Right lobe of liver (tissue), 4 donors: ENCODE data around the gene DNAL4.

Experiments
- CTCF ChIP-seq, 4 donors: fragments of 200-600 bp in 3 of 4; fragments of 450-650 bp in 1 of 4; IDR thresholded peaks; one replicate each; pipeline versions ENCODE4 v1.5.1 to v1.8.0; 2016 to 2022; ENCODE audit warnings: antibody characterized with exemption in 4 of 4, mild to moderate bottlenecking in 2 of 4
- POLR2A ChIP-seq: fragments of 450-650 bp; IDR thresholded peaks from one replicate; pipeline ENCODE4 v1.6.1; 2017; ENCODE audit warnings: antibody characterized with exemption, mild to moderate bottlenecking
- donor health status: DM: no; HTN: no; CAD: no.
- donor health status: DM: no; HTN: no; CAD: no.
- donor health status: DM: no; HTN: yes; CAD: no.

DNA sequence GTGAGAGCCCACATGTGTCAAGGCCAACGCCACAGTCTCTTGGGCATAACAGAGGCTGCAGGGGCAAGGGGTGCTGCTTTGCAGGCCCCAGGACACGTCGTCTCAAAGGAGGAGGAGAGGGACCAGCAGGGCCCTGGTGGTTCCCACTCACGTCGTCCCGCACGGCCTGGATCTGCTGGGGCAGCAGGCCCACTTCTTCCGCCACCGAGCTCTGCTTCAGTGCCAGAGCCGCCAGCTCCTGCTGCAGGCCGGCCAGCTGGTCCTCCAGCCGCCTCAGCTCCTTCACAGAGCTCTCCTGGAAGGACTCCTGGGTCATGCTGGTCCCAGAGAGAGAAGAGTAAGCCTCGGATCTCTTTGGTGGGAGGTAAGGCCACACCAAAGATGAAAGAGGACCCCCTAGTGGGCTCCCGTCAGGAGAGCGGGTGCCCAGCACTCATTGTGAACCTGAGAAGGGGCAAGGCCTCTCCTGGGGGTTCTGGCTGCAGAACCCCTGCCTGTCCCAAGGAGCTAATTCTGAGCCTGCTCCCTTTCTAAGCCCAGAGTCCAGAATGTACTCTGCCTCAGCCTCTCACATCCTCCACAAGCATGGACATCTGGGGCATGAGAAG, 53.7 kb downstream of the DNAL4 start:
- TF ChIP-seq CTCF (IDR thresholded peaks at IDR 0.05) (no peak), POLR2A (no peak)
